ENCODE measurements around the gene NAALADL1. TPM values are rescaled to one million over a fixed set of nuclear protein-coding genes. Genes with fewer than 3 reads are reported as not detected.

Gene NAALADL1
- total RNA-seq, 1 experiment from 2014 or later = not detected

DNA sequence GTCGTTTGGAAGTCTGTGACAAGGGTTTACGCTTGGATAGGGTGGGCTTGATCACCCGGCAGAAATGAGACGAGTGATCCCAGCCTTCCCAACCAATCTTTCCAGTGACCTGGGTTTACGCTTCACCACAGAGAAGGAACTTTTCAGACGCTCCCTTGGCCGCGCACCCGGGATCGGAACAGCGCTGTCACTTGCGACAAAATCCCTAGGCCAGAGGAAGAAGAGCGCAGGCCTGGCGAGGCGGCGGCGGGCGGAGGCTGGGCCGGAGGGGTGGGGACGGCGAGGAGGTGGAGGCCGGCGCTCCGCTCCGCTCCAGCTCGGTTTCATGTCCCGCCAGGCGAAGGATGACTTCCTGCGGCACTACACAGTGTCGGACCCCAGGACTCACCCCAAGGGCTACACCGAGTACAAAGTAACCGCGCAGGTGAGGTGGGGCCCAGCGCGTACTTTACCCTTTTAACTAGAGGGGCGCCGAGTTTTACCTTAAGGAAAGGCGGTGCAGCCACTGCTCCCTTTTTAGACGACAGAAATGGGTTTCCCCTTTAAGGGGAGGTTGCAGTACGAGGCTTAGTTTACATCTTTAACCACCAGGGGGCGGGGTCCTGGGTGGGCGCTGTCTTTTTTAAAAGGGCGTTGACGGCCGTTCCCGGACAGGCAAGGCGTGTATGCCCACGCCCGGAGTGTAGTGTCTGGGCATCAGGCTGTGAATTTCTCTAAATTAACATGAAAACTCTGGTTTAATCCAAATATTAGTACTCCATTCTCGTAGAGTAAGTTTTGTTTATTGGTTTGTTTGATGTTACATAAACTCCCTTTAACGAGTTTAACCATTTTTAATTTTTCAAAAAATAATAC, 30.9 kb downstream of the NAALADL1 start, which contains the start of gene SNX15 (continued):
- peak; percentile 84 for TF ChIP-seq TCF7L2 (IDR thresholded peaks at IDR 0.05; ENCODE audit: borderline replicate concordance, extremely low read depth, insufficient read depth, insufficient read length)
- TF ChIP-seq SIN3A (IDR thresholded peaks at IDR 0.05; ENCODE audit: low read depth) = peak; percentile 59
- TF ChIP-seq POLR2A (IDR thresholded peaks at IDR 0.05; ENCODE audit: borderline replicate concordance, extremely low read depth, insufficient read depth, insufficient read length) = peak; percentile 49
- TF ChIP-seq ZFX (IDR thresholded peaks at IDR 0.05) = peak; percentile 31; the same call in 1 of the 2 replicates
- TF ChIP-seq RAD21 (IDR thresholded peaks at IDR 0.05; ENCODE audit: low read depth) = no peak
- TF ChIP-seq EGR1 (IDR thresholded peaks at IDR 0.05; ENCODE audit: low read depth) = peak; percentile 52; the same call in 1 of the 2 replicates
- peak; percentile 61 for TF ChIP-seq SRF (IDR thresholded peaks at IDR 0.05; ENCODE audit: low read depth)
- TF ChIP-seq POLR2AphosphoS5 (IDR thresholded peaks at IDR 0.05; ENCODE audit: low read depth, low read length) = peak; percentile 63
- TF ChIP-seq SP1 (IDR thresholded peaks at IDR 0.05; ENCODE audit: low read depth) = peak; percentile 99
- TF ChIP-seq CEBPB (IDR thresholded peaks at IDR 0.05; ENCODE audit: low read depth) = no peak
- TF ChIP-seq ZNF274 (IDR thresholded peaks at IDR 0.05; ENCODE audit: low read depth, low read length) = no peak
- TF ChIP-seq CBX3 (IDR thresholded peaks at IDR 0.05; ENCODE audit: low read depth) = peak; percentile 73

DNA sequence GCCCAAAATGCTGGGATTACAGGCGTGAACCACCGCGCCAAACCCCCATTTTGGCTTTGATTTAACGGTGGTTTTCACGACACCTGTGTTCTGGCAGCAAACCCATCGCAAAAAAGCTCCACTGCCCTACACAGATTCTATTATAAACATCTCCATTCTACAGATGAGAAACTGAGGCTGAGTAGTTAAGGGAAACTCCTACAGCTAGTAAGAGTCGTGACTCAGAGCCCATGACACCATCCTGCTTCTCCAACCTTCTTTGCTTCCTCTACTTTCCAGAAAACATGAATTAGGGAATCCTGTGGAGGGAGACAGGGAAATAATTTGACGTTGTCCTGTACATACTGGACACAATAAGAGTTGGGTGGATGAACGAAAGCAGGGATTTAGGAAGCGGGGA, 31.5 kb downstream of the NAALADL1 start:
- Histone ChIP-seq H3K9me3 (ENCODE audit: control insufficient read depth in 1 of 2, insufficient read depth in 1 of 2, low read depth in 1 of 2, low read length in 2 of 2) (no peaks in the 10 kb centered on the region), H3K9me2 (ENCODE audit: insufficient read depth) (no peaks in the 10 kb centered on the region), H3K36me3 (ENCODE audit: control insufficient read depth in 1 of 2, insufficient read depth in 2 of 2, low read length in 2 of 2) (no peaks in the 10 kb centered on the region), H3K27ac (ENCODE audit: low read depth, low read length) (peak overlapping the region; percentile 75), H2AFZ (ENCODE audit: low read depth, low read length, poor library complexity, severe bottlenecking) (peak overlapping the region; percentile 18), H4K20me1 (ENCODE audit: insufficient read depth) (no peaks in the 10 kb centered on the region), H3K4me1 (ENCODE audit: control insufficient read depth in 1 of 2, insufficient read depth in 2 of 2, low read length in 2 of 2) (peaks cover 11 to 22% of the 10 kb centered on the region in 2 experiments; a peak in 3 of 4 replicates), H3K4me3 (replicated peaks in 1 of 2; ENCODE audit: low read depth in 1 of 2, low read length in 2 of 2) (peak overlapping the region; percentile 39 to 44), H3K9ac (ENCODE audit: low read length) (peak overlapping the region; percentile 43), H3K27me3 (ENCODE audit: insufficient read depth, low read length) (no peaks in the 10 kb centered on the region), H3K79me2 (ENCODE audit: insufficient read depth, low read length) (no peaks in the 10 kb centered on the region), H3K4me2 (ENCODE audit: low read length) (peak overlapping the region; percentile 71)
- no TSS peak for BruUV-seq (replicated peaks)
- TF ChIP-seq, protein P1, sequence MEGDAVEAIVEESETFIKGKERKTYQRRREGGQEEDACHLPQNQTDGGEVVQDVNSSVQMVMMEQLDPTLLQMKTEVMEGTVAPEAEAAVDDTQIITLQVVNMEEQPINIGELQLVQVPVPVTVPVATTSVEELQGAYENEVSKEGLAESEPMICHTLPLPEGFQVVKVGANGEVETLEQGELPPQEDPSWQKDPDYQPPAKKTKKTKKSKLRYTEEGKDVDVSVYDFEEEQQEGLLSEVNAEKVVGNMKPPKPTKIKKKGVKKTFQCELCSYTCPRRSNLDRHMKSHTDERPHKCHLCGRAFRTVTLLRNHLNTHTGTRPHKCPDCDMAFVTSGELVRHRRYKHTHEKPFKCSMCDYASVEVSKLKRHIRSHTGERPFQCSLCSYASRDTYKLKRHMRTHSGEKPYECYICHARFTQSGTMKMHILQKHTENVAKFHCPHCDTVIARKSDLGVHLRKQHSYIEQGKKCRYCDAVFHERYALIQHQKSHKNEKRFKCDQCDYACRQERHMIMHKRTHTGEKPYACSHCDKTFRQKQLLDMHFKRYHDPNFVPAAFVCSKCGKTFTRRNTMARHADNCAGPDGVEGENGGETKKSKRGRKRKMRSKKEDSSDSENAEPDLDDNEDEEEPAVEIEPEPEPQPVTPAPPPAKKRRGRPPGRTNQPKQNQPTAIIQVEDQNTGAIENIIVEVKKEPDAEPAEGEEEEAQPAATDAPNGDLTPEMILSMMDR (IDR thresholded peaks at IDR 0.05 in 2 of 3, conservative IDR thresholded peaks at IDR 0.05 in 1 of 3; ENCODE audit: borderline replicate concordance in 1 of 3, insufficient read depth in 1 of 3, low read depth in 2 of 3, low read length in 2 of 3) = no peak
- TF ChIP-seq ZFX (IDR thresholded peaks at IDR 0.05) = no peak
- TF ChIP-seq, protein P2, sequence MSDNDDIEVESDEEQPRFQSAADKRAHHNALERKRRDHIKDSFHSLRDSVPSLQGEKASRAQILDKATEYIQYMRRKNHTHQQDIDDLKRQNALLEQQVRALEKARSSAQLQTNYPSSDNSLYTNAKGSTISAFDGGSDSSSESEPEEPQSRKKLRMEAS (IDR thresholded peaks at IDR 0.05) = no peak
- no peak for TF ChIP-seq CBX3 (IDR thresholded peaks at IDR 0.05; ENCODE audit: low read depth)
- no peak for TF ChIP-seq JUND (IDR thresholded peaks at IDR 0.05)
- TF ChIP-seq, protein P3, sequence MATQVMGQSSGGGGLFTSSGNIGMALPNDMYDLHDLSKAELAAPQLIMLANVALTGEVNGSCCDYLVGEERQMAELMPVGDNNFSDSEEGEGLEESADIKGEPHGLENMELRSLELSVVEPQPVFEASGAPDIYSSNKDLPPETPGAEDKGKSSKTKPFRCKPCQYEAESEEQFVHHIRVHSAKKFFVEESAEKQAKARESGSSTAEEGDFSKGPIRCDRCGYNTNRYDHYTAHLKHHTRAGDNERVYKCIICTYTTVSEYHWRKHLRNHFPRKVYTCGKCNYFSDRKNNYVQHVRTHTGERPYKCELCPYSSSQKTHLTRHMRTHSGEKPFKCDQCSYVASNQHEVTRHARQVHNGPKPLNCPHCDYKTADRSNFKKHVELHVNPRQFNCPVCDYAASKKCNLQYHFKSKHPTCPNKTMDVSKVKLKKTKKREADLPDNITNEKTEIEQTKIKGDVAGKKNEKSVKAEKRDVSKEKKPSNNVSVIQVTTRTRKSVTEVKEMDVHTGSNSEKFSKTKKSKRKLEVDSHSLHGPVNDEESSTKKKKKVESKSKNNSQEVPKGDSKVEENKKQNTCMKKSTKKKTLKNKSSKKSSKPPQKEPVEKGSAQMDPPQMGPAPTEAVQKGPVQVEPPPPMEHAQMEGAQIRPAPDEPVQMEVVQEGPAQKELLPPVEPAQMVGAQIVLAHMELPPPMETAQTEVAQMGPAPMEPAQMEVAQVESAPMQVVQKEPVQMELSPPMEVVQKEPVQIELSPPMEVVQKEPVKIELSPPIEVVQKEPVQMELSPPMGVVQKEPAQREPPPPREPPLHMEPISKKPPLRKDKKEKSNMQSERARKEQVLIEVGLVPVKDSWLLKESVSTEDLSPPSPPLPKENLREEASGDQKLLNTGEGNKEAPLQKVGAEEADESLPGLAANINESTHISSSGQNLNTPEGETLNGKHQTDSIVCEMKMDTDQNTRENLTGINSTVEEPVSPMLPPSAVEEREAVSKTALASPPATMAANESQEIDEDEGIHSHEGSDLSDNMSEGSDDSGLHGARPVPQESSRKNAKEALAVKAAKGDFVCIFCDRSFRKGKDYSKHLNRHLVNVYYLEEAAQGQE (IDR thresholded peaks at IDR 0.05; ENCODE audit: low read depth) = no peak
- TF ChIP-seq POLR2AphosphoS5 (IDR thresholded peaks at IDR 0.05; ENCODE audit: low read depth, low read length) = no peak
- DNase-seq (ENCODE audit: low read depth, low spot score) (no peak), ATAC-seq (peak; percentile 21)
- ChIA-PET POLR2A (interaction anchor here (0.6 to 1.2 kb wide), 2 partner anchors 20 to 96 kb away, joined by 3 to 4 read pairs; no protein-coding TSS in a partner anchor), CTCF (interaction anchor here (1.2 to 1.6 kb wide), 2 partner anchors 12 to 85 kb away, joined by 4 to 5 read pairs; partner anchors contain the start of gene TM7SF2), RAD21 (ENCODE audit: low non-redundant PET in 1 of 2, low total read pairs in 2 of 2, uncharacterized antibody in 2 of 2, unreplicated experiment in 2 of 2) (no interaction called here)
- intact Hi-C loops (cut with micrococcal nuclease) = loop anchor here (1.0 to 5.0 kb wide), 5 partner anchors 13 to 180 kb away; partner anchors contain the start of genes ARL2, ATG2A, CDCA5 and EHD1
